Activated CD4-positive, CD25-positive, alpha-beta regulatory T cell treated with anti-CD3 and anti-CD28 coated beads, Interleukin-2, amount 50 U/mL, for 16 hours (primary cell): ENCODE measurements around the gene SLC35E4.
A peak's percentile ranks its signal among the peaks of the same experiment; 100 is the strongest.
"Not testable (repeated sequence)": the region's sequence is repeated elsewhere in the genome, so short reads cannot be mapped to it uniquely, and the experiment has no call there.

Experiments used
- DNase-seq: peaks from one replicate; pipeline ENCODE4 v3.0.0-alpha.2; 2020; ENCODE audit warnings: low read depth, low spot score

SLC35E4 gene

DNA sequence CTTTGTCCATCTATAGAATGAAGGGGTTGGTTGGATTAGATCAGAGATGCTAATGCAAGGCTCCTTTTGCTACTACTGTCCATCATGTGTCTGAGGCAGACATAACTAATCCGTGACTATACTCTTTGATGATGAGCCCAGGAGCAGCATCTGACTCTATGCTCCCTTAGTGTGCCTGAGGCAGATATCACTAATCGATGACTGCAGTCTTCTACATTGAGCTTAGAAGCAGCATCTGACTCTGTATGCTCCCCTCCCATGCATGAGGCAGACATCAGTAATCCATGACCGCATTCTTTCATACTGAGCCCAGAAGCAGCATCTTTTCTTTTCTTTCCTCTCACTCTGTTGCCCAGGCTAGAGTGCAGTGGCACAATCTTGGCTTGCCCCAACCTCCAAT lies 24.4 kb upstream of the SLC35E4 start:
- DNase-seq, result no peak

- DNase-seq, result no peak
Observed at GRCh38 chr22:30612789-30613188, 22.8 kb upstream of the SLC35E4 start.

- DNase-seq, result no peak
Observed at GRCh38 chr22:30614268-30614667, 21.3 kb upstream of the SLC35E4 start.

GRCh38 chr22:30614879-30615278 lies 20.7 kb upstream of the SLC35E4 start:
- DNase-seq, result no peak

DNA sequence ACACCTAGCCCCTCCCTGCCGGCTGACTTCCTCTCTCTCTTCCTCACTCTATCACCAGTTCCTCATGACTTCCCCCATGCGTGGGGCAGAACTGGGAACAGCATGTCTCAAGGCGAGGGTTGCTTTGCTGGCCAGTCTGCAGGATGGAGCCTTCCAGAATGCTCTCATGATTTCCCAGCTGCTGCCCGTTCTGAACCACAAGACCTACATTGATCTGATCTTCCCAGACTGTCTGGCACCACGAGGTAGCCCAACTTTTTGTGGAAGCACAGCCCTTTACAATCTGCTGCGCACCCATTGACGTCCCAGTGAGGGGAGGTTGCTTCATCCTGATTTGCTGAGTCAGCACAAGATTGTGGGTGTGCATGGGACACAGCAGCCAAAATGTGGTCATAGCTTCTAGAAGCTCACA lies 20.0 kb upstream of the SLC35E4 start:
- no peak for DNase-seq

DNA sequence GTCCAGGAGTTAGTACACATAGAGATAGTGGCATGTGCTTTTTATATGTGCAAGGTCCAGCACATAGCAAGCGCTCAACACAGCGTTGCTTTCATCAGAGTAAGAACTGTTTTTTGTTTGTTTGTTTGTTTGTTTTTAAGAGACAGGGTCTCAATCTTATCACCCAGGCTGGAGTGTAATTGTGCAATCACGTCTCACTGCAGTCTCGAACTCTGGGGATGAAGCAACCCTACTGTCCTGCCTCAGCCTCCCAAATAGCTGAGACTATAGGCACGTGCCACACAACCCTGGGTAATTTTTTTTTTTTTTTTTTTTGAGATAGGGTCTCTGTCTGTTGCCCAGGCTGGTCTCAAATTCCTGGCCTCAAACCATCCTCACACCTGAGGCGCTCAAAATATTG lies 17.8 kb upstream of the SLC35E4 start:
- no peak for DNase-seq

DNA sequence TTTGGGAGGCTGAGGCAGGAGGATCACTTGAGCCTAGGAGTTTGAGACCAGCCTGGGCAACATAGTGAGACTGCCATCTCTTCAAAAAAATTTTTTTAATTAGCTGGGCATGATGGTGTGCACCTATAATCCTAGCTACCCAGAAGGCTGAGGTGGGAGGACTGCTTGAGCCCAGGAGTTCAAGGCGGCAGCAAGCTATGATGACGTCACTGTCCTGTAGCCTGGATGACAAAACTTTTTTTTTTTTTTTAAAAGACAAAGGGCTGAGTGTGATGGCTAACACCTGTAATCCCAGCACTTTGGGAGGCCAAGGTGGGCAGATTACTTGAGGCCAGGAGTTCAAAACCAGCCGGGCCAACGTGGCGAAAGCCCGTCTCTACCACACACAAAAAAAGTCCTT lies 15.7 kb upstream of the SLC35E4 start:
- DNase-seq, result not testable (repeated sequence)

DNA sequence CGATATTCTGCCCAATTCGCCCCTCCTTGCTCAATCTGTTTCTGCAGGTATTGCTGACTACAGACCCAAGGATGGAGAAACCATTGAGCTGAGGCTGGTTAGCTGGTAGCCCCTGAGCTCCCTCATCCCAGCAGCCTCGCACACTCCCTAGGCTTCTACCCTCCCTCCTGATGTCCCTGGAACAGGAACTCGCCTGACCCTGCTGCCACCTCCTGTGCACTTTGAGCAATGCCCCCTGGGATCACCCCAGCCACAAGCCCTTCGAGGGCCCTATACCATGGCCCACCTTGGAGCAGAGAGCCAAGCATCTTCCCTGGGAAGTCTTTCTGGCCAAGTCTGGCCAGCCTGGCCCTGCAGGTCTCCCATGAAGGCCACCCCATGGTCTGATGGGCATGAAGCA lies 9.2 kb upstream of the SLC35E4 start:
- no peak for DNase-seq

GRCh38 chr22:30627471-30627870 lies 8.1 kb upstream of the SLC35E4 start:
- no peak for DNase-seq

DNA sequence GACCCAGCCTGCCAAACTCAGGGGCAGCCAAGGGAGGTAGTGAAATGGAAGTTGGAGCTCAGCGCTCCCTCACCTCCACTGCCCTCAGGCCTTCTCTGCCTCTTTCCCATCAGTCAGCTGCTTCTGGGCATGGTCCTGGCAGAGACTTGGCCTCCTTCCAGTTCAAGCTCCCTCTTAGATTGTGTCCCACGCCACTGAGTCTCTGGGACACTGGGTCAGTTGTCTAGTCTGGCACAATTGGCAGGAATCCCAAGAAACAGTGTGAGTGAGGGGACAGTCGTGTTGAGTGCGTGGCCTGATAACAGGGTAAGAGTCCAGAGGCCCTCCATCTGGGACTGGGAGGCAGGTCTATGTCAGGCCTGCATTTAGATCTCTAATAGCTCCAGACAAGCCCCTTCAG lies 7.1 kb upstream of the SLC35E4 start:
- DNase-seq, result no peak

DNA sequence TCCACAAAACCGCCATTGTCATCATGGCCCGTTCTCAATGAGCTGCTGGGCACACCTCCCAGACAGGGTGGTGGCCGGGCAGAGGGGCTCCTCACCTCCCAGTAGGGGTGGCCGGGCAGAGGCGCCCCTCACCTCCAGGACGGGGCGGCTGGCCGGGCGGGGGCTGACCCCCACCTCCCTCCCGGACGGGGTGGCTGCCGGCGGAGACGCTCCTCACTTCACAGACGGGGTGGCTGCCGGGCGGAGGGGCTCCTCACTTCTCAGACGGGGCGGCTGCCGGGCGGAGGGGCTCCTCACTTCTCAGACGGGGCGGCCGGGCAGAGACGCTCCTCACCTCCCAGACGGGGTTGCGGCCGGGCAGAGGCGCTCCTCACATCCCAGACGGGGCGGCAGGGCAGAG lies 4.1 kb upstream of the SLC35E4 start:
- not testable (repeated sequence) for DNase-seq

- DNase-seq, result peak; percentile 83
Observed at GRCh38 chr22:30634471-30635233, 929 bp upstream of the SLC35E4 start.

- DNase-seq, result no peak
Observed at GRCh38 chr22:30636226-30637077, 871 bp downstream of the SLC35E4 start.

DNA sequence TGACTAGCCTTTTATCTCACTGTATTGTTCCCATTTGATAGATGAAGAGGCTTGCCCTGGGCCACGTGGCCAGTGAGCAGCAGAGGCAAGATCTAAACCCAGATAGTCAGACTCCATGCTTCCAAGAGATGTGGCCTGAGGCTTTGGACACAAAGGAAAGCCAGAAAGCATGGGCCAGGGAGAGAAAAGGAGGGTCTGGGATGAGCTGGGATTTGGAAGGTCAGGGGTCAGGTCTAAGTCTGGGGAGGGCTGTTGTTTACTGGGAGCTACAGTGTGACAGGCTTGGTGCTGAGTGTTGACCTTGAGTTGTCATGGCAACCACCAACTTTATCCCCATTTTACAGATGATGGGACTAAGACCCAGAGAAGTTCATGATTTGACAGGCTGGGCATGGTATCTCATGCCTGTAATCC lies 2.1 kb downstream of the SLC35E4 start:
- DNase-seq, result no peak

- no peak for DNase-seq
Observed at GRCh38 chr22:30640361-30640760, 4.8 kb downstream of the SLC35E4 start.

- DNase-seq, result no peak
Observed at GRCh38 chr22:30640839-30641430, 5.4 kb downstream of the SLC35E4 start.

- no peak for DNase-seq
Observed at GRCh38 chr22:30643055-30643875, 7.7 kb downstream of the SLC35E4 start.

GRCh38 chr22:30646518-30647160 lies 11.1 kb downstream of the SLC35E4 start:
- DNase-seq, result no peak

DNA sequence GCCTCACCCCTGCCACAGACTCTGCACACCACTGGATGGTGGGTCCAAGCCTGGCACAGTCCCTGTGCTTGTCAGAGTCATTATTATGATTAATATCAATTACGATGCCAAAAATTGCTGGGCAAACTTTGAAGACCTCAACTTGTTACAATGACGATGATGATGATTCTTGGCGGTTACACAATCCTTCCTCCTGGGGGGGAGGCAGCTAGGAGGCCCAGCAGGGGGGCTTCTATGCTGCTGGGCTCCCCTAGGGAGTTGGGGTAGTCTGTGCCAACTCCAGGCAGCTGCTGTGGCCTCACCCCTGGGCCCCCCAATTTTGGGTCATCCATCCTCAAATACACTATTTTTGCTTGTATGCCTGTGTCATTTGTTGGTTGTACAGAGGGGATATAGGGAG lies 12.0 kb downstream of the SLC35E4 start:
- DNase-seq, result no peak

GRCh38 chr22:30648825-30649224 lies 13.2 kb downstream of the SLC35E4 start:
- no peak for DNase-seq

DNA sequence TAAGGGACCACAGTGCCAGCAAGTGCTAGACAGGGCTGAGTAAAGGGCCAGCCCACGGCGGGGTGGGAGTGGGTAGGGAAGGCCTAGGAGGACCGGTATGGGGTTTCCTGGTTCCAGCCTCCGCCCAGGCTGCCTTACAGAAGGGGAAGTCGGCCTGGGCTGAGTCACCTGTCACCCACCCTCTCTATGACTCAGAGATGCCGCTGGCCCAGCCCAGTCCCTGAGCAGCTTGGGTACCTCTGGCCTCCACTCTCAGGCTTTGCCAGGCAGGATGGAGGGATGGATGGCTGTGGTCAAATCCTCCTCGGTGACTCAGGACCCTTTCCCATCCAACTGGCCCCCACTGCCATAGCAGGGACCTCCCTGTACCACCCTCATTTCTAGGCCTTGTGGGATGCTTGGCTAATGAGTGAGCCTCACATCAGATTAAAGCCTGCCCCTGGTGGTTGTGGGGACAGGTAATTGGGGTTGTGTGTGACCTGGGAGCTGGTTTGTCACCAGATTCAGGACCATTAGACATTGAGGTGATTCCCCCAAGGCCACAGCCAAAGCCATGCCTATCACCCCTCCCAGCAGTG lies 13.9 kb downstream of the SLC35E4 start:
- peak; percentile 58 for DNase-seq
